ENCODE data around the gene ASPHD1. TPM values are rescaled to one million over a fixed set of nuclear protein-coding genes. Genes with fewer than 3 reads are reported as not detected.
A peak's percentile ranks its signal among the peaks of the same experiment; 100 is the strongest.
"Not testable (repeated sequence)": the region's sequence is repeated elsewhere in the genome, so short reads cannot be mapped to it uniquely, and the experiment has no call there.

Gene ASPHD1
- total RNA-seq, 1 experiment from 2014 or later = 2.0 TPM

- POLR2A ChIA-PET (ENCODE audit: low non-redundant PET) = interaction anchor here (0.5 kb wide), 1 partner anchor 179 kb away, joined by 4 read pairs; no protein-coding TSS in a partner anchor
- DNase-seq (ENCODE audit: low spot score) = no peak
- TF ChIP-seq, protein P1, sequence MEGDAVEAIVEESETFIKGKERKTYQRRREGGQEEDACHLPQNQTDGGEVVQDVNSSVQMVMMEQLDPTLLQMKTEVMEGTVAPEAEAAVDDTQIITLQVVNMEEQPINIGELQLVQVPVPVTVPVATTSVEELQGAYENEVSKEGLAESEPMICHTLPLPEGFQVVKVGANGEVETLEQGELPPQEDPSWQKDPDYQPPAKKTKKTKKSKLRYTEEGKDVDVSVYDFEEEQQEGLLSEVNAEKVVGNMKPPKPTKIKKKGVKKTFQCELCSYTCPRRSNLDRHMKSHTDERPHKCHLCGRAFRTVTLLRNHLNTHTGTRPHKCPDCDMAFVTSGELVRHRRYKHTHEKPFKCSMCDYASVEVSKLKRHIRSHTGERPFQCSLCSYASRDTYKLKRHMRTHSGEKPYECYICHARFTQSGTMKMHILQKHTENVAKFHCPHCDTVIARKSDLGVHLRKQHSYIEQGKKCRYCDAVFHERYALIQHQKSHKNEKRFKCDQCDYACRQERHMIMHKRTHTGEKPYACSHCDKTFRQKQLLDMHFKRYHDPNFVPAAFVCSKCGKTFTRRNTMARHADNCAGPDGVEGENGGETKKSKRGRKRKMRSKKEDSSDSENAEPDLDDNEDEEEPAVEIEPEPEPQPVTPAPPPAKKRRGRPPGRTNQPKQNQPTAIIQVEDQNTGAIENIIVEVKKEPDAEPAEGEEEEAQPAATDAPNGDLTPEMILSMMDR (conservative IDR thresholded peaks at IDR 0.05; ENCODE audit: low read depth, low read length) = no peak
- no peak for TF ChIP-seq EZH2 (IDR thresholded peaks at IDR 0.05; ENCODE audit: borderline replicate concordance, low read depth, low read length, poor library complexity, severe bottlenecking)
- peak overlapping the region; percentile 21 for H3K27ac ChIP-seq (ENCODE audit: low read depth, low read length, poor library complexity, severe bottlenecking)
- no peaks in the 10 kb centered on the region for H3K27me3 ChIP-seq (replicated peaks; ENCODE audit: insufficient read depth, low read depth, low read length, poor library complexity)
- no peaks in the 10 kb centered on the region for H3K36me3 ChIP-seq (ENCODE audit: insufficient read depth, low read length, poor library complexity, severe bottlenecking)
- intact Hi-C loops (cut with micrococcal nuclease; ENCODE audit: unreplicated experiment) = no loop called here
- H3K4me3 ChIP-seq (ENCODE audit: low read depth, low read length, poor library complexity, severe bottlenecking) = no peak overlapping the region
- peaks cover 15% of the 10 kb centered on the region for H3K4me1 ChIP-seq (ENCODE audit: insufficient read depth, low read length, poor library complexity, severe bottlenecking)
- BruUV-seq (replicated peaks) = no TSS peak
- CTCF ChIA-PET = interaction anchor here (0.6 kb wide), 1 partner anchor 32 kb away, joined by 9 read pairs; no protein-coding TSS in a partner anchor
- H3K9me3 ChIP-seq (ENCODE audit: low read depth, low read length, poor library complexity, severe bottlenecking) = no peaks in the 10 kb centered on the region
These were observed 22.1 kb upstream of the ASPHD1 start for GRCh38 chr16:29878172-29878571.

GRCh38 chr16:29881050-29881449 is 19.2 kb upstream of the ASPHD1 start:
- no TSS peak for BruUV-seq (replicated peaks)
- CTCF ChIA-PET = no interaction called here
- POLR2A ChIA-PET (ENCODE audit: low non-redundant PET) = interaction anchor here (0.7 kb wide), 1 partner anchor 47 kb away, joined by 13 read pairs; no protein-coding TSS in a partner anchor
- H3K4me3 ChIP-seq (ENCODE audit: low read depth, low read length, poor library complexity, severe bottlenecking) = no peak overlapping the region
- TF ChIP-seq EZH2 (IDR thresholded peaks at IDR 0.05; ENCODE audit: borderline replicate concordance, low read depth, low read length, poor library complexity, severe bottlenecking) = no peak
- H3K4me1 ChIP-seq (ENCODE audit: insufficient read depth, low read length, poor library complexity, severe bottlenecking) = peaks cover 14% of the 10 kb centered on the region
- intact Hi-C loops (cut with micrococcal nuclease; ENCODE audit: unreplicated experiment) = no loop called here
- no peak overlapping the region for H3K27ac ChIP-seq (ENCODE audit: low read depth, low read length, poor library complexity, severe bottlenecking)
- no peaks in the 10 kb centered on the region for H3K27me3 ChIP-seq (replicated peaks; ENCODE audit: insufficient read depth, low read depth, low read length, poor library complexity)
- no peaks in the 10 kb centered on the region for H3K9me3 ChIP-seq (ENCODE audit: low read depth, low read length, poor library complexity, severe bottlenecking)
- H3K36me3 ChIP-seq (ENCODE audit: insufficient read depth, low read length, poor library complexity, severe bottlenecking) = no peaks in the 10 kb centered on the region
- no peak for DNase-seq (ENCODE audit: low spot score)

GRCh38 chr16:29883987-29884386 is 16.3 kb upstream of the ASPHD1 start:
- no peak for DNase-seq (ENCODE audit: low spot score)
- no peaks in the 10 kb centered on the region for H3K36me3 ChIP-seq (ENCODE audit: insufficient read depth, low read length, poor library complexity, severe bottlenecking)
- H3K27ac ChIP-seq (ENCODE audit: low read depth, low read length, poor library complexity, severe bottlenecking) = no peak overlapping the region
- ChIA-PET POLR2A (ENCODE audit: low non-redundant PET) (no interaction called here), CTCF (no interaction called here)
- no TSS peak for BruUV-seq (replicated peaks)
- no peaks in the 10 kb centered on the region for H3K27me3 ChIP-seq (replicated peaks; ENCODE audit: insufficient read depth, low read depth, low read length, poor library complexity)
- no peaks in the 10 kb centered on the region for H3K4me1 ChIP-seq (ENCODE audit: insufficient read depth, low read length, poor library complexity, severe bottlenecking)
- intact Hi-C loops (cut with micrococcal nuclease; ENCODE audit: unreplicated experiment) = no loop called here
- no peak for TF ChIP-seq EZH2 (IDR thresholded peaks at IDR 0.05; ENCODE audit: borderline replicate concordance, low read depth, low read length, poor library complexity, severe bottlenecking)
- TF ChIP-seq, protein P1 (conservative IDR thresholded peaks at IDR 0.05; ENCODE audit: low read depth, low read length) = no peak
- H3K4me3 ChIP-seq (ENCODE audit: low read depth, low read length, poor library complexity, severe bottlenecking) = no peak overlapping the region
- no peaks in the 10 kb centered on the region for H3K9me3 ChIP-seq (ENCODE audit: low read depth, low read length, poor library complexity, severe bottlenecking)

DNA sequence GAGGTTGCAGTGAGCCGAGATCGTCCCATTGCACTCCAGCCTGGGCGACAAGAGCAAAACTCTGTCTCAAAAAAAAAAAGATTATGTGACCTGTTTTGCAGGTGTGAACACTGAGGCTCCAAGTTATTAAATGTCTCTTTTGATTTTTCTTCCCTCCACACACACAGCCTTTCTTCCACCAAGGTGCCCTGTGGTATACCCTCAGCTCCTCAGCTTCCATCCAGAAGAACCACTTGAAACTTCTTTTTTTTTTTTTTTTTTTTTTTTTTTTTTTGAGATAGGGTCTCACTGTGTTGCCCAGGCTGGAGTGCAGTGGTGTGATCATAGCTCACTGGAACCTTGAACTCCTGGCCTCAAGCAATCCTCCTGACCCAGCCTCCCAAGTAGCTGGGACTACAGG is 10.9 kb upstream of the ASPHD1 start:
- H3K27ac ChIP-seq (ENCODE audit: low read depth, low read length, poor library complexity, severe bottlenecking); POLR2A ChIA-PET (ENCODE audit: low non-redundant PET); H3K36me3 ChIP-seq (ENCODE audit: insufficient read depth, low read length, poor library complexity, severe bottlenecking); intact Hi-C loops (cut with micrococcal nuclease; ENCODE audit: unreplicated experiment); H3K4me1 ChIP-seq (ENCODE audit: insufficient read depth, low read length, poor library complexity, severe bottlenecking); H3K27me3 ChIP-seq (replicated peaks; ENCODE audit: insufficient read depth, low read depth, low read length, poor library complexity); H3K9me3 ChIP-seq (ENCODE audit: low read depth, low read length, poor library complexity, severe bottlenecking); H3K4me3 ChIP-seq (ENCODE audit: low read depth, low read length, poor library complexity, severe bottlenecking); DNase-seq (ENCODE audit: low spot score); BruUV-seq (replicated peaks): not testable (repeated sequence)
- CTCF ChIA-PET = interaction anchor here (0.7 kb wide), 1 partner anchor 67 kb away, joined by 4 read pairs; no protein-coding TSS in a partner anchor

Measured in A673 (cell line).